Hematopoietic multipotent progenitor cell treated with erythropoietin and hydrocortisone succinate and interleukin-3 and kit ligand, for 4 days (in vitro differentiated cells): ENCODE results near the gene ADAMTS17.

Source experiments
- DNase-seq: peaks from one replicate; pipeline ENCODE4 v3.0.0-alpha.2; 2015

The ADAMTS17 gene

GRCh38 chr15:100338971-100339444, 2.8 kb downstream of the ADAMTS17 start:
- peak; percentile 68 for DNase-seq

DNA sequence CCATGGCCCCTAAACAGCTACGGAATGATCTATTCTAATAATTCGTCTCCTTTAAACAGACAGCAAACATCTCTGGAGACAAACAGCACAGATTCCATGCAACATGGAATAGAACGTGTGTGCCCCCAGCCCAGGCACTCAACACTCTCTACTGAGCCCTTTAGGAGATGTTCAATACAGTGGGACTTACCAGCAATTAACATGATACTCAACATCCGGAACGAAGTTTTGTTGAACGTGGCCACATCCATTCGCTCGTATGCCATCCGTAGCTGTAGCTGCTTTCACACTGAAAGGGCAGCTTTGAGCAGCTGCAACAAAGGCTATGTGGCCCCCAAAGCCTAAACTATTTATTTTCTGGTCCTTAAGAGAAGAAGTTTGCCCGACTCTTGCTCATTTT, 3.5 kb downstream of the ADAMTS17 start:
- no peak for DNase-seq

GRCh38 chr15:100337096-100338044, 4.4 kb downstream of the ADAMTS17 start:
- no peak for DNase-seq

DNA sequence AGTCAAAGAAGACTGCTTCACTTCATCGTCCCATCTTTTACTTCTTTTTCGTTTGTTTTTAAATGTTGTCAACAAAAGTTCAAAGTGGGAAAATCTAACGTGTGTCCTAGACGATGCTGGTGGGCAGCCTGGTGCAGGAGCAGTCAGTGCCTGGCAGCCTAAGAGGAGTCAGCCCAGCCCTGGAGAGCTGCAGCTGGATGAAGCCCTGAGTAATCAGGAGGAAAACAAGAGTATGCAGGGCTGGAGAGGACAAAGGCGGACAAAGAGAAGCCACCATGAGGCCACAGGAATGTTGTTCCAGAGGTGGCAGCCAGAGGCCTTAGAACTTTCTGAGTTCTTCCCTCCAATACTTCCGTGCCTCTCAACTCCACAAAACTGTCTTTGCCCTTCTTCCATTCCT, 5.7 kb downstream of the ADAMTS17 start:
- no peak for DNase-seq

- DNase-seq, result no peak
Observed at GRCh38 chr15:100335335-100335999, 6.3 kb downstream of the ADAMTS17 start.

- no peak for DNase-seq
Observed at GRCh38 chr15:100334905-100335304, 6.9 kb downstream of the ADAMTS17 start.

DNA sequence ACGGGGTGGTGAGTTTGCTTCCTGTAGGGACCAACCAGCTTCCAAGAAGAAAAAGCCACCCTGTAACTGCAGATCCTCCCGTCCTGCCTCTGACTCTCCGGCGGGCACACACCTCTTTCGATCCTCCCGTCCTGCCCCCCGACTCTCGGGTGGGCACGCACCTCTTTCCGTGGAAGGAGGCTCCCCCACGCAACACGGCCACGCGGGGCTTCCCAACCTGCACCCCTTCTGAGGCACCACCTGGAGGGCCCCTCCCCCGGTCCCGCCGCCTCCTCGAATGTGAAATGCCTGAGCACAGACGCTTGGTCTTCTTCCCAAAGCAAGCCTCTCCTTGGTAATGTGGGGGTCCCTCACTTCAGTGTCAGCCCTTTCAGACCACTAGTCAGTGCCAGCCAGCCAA, 7.3 kb downstream of the ADAMTS17 start:
- no peak for DNase-seq

DNA sequence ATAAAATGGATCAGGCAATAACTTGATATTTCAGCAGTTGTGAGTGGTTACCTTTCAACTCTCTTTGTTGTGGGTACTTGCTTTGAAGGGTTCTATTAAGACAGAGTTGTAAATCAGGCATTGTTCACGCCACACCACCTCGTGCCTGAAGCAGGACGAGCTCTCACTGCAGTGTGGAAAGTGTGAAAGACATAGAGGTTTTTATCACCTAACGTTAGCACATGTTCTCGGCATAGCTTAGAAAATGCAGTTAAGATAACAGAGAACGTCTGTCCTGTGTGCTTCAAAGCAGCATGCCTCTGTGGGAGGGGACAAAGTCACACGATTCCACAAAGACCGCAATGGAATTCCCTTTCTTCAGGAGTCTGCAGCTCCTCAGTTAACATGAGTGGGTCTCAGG, 7.8 kb downstream of the ADAMTS17 start:
- DNase-seq, result no peak

DNA sequence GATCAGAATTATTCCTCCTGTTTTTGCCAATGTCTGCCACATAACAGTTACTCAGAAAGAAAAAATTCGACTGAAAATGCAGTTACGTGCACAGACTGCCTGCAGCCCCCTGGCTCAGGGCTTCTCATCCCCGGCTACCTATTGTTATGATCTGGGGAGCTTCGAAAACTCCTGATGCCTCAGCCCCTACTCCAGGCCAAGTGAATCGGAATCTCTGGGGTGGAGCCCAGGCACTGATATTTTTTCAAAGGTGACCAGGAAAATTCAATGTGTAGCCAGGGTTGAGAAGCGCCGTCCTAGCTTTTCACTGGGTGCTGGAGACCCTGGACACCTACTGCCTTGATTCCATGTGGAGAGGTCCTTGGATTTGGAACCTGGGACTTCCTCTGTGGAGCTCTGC, 8.5 kb downstream of the ADAMTS17 start:
- DNase-seq, result no peak

- DNase-seq, result no peak
Observed at GRCh38 chr15:100332721-100333120, 9.1 kb downstream of the ADAMTS17 start.

- no peak for DNase-seq
Observed at GRCh38 chr15:100332231-100332630, 9.5 kb downstream of the ADAMTS17 start.

GRCh38 chr15:100330629-100331215, 11.1 kb downstream of the ADAMTS17 start:
- no peak for DNase-seq

DNA sequence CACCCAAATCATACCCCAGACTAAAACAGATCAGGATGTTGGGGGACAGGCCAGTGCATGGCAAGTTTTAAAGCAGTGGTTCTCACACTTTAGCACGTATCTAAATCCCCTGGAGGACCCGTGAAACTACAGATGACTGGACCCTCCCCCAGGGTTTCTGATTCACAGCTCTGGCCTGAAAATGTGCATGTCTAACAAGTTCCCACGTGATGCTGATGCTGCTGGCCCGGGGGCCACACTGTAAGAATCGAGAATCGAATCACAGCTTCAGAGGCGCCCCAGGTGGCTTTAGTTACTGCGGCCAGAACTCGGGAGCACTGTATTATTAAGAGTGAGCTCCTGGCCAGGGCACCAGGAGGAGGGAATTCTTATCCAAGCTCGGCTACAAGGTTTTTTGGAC, 11.6 kb downstream of the ADAMTS17 start:
- no peak for DNase-seq

GRCh38 chr15:100328796-100329195, 13.0 kb downstream of the ADAMTS17 start:
- no peak for DNase-seq

DNA sequence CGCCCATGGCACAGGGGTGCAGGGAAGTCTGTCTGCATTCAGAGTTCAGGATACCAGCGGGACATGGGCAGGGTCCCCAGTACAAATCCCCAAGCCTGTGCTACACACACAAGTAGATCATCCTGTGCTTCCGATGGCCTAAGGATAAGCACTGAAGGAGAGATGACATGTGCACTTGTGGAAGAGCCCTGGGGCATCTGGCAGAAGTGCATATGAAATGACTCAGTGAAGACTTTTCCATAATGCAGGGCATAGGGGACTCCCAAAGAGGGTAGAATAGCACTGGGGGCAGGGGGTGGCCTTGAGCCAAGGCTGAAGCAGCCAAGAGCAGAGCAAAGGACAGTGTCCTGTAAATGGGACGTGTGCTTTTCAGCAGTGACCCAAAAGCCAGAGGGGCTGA, 22.9 kb downstream of the ADAMTS17 start:
- no peak for DNase-seq

GRCh38 chr15:100314809-100315400, 26.9 kb downstream of the ADAMTS17 start:
- no peak for DNase-seq

DNA sequence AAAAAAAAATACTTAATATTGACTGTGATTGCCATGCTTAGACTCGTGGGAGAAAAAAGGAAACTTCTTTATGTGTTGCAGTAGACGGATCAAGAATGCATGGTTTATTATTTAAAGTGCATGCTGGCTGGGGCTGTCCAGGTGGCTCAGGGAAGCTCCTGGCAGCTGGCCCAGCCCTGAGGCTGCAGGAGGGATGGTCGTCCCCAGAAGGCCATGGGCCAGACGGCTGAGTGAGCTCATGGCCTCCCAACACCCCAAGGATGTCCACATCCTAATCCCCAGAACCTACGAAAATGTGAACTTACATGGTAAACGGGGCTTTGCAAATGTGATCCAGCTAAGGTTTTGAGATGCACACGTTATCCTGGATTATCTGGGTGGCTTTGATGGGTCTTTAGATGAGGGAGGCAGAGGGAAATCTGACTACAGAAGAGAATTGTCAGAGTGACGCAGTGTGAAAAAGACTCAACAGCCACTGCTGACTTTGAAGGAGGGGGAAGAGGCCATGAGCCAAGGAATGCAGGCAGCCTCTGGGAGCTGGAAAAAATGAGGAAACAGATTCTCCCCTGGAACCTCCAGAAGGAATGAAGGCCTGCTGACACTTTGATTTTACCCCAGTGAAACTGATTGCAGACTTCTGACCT, 29.8 kb downstream of the ADAMTS17 start:
- no peak for DNase-seq

- DNase-seq, result no peak
Observed at GRCh38 chr15:100311154-100311625, 30.6 kb downstream of the ADAMTS17 start.

- no peak for DNase-seq
Observed at GRCh38 chr15:100310513-100311153, 31.1 kb downstream of the ADAMTS17 start.

DNA sequence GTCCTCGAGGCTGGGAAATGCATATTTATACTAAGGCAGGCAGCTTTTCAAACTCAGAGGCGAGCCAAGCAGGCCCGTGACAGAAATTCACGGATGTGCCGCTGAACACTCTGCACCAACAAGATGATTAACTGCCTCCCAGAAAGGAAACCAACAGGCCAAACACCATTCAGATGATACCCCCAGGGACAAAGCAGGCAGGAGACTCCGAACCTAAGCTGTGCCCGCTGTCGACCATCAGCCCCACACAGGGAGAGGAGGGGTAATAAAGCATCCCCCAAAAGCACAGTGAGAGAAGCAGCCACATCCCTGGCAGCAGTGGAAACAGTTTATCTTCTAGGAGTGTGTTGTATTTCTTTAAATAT, 31.8 kb downstream of the ADAMTS17 start:
- DNase-seq, result no peak

GRCh38 chr15:100309109-100310040, 32.4 kb downstream of the ADAMTS17 start:
- no peak for DNase-seq
